Fibroblast of the aortic adventitia (primary cell): ENCODE results near the gene SSNA1. TPM values are rescaled to one million over a fixed set of nuclear protein-coding genes. Genes with fewer than 3 reads are reported as not detected.

Experiments
- DNase-seq: peaks from one replicate; pipeline ENCODE4 v3.0.0-alpha.2; 2010; ENCODE audit warnings: low read depth
- H3K4me3 ChIP-seq: 2 replicates; pipeline ENCODE4 v1.5.1; 2011; ENCODE audit warnings: low read depth, mild to moderate bottlenecking, control low read depth, low read length, moderate library complexity
- CTCF ChIP-seq: IDR thresholded peaks from 2 replicates; pipeline ENCODE4 v1.5.1; 2011; ENCODE audit warnings: mild to moderate bottlenecking, low read length, control low read depth, inconsistent platforms; ENCODE audit not compliant: insufficient read depth
- total RNA-seq: library from RNA; depleted of rRNA; stranded (reverse); fragments of >200 nt; gene quantifications from 2 replicates; pipeline ENCODE4 v1.2.3, GENCODE V29; 2012; ENCODE audit warnings: low replicate concordance

The SSNA1 gene
- total RNA-seq, 1 donor = 51.5 TPM

DNA sequence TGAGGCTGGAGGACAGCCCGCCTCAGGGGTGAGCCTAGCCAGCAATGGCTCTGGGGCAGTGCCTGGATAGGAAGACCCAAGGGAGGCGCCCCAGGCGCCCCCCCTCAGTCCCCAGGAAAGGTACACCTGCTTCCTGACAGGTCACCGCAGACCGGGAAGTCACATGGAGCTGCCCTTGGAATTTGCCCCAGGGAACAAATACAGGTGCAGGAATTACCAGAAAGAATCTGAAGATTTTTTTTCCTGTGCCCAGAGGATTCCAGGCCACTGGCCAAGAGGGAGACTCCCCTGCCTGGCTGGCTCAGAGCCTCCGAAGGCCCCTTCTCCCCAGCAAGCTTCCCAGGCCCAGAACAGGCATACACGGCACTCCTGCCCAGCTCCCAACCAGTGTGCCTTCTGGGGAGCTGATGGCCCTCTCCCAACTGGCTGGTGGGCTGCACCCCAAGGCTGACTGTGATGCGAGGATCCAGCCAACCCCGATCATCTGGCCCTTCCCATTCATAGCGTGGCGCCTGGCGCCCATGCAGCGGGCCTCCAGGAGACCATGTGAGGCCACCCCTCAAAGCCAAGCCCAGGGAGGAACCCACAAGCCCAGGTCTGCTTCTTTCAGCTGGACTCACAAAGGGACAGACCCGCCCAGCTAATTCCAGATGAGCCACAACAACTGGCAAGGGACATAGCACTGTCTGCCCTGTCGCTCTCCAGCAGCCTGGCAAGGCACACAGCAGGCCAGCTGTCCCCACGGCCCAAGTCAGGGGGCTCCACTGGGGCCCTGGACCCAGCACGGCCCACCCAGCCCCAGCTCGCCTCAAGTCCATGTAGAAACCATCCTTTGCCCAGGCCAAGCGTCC is 9.8 kb downstream of the SSNA1 start:
- no peak for DNase-seq
- no peak for TF ChIP-seq CTCF
- peak overlapping the region; percentile 62 for H3K4me3 ChIP-seq

DNA sequence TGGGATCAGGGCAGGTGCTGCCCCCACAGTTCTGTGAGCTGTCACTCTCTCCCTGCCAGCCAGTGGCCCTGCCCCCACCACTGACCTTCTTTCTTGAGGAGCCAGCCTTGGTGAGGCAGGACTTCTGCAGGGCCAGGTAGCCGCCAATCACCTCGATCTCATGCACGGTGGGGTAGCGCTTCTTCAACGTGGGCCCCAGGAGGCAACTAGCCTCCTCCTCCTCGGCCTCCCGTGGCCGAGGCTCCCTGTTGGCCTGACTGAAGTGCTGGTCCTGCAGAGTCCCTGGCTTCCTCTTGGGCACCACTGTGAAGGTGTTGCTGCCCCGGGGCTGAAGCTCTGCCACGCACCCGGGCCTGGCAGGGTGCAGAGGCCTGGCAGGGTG is 10.4 kb downstream of the SSNA1 start:
- DNase-seq = no peak
- H3K4me3 ChIP-seq = peak overlapping the region; percentile 62
- no peak for TF ChIP-seq CTCF

- H3K4me3 ChIP-seq = peak overlapping the region; percentile 62
- TF ChIP-seq CTCF = no peak
- DNase-seq = peak; percentile 31
Measured at GRCh38 chr9:137199411-137200121, 11.1 kb downstream of the SSNA1 start.

DNA sequence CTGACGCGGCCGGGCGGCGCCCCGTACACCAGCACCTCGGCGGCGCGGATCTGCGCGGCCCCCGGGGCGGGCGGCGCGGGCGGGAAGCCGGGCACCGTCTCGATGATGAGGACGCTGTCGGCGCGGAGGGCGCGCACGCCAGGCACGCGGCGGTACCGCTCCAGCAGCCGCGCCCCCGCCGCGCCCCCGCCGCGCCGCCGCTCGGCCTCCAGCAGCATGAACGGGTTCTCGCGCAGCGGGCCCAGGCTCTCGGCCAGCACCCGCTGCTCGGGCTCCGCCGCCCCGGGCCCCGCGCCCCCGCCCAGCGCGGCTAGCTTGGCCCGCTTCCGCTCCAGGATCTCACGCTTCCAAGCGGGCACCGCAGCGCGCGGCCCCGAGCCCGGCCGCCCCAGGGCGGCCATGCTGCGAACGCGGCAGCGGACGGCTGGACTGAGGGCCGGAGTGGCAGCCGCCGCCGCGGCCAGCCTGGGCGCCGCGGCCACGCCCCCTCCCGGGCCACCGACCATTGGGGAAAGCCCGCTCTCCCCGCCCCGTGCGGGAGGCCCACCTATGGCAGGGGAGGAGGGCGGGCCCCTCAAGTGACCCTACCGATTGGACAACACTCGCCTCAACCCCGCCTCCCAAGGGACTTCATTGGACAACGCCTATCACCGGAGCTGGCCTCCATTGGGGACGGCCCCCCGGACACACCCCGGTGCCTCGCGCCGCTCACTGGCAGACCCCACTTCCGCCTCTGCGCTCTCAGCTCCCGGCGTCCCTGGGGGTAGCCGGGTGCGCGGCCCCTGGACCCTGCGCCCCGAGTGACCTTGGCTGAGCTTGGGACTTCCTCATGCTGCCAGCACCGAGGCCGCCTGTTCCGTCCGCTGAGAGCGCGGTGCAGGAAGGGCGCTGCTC is 12.1 kb downstream of the SSNA1 start, which contains the start of gene TPRN:
Gene TPRN, minus strand, starts transcription at position 431 of the 894 bp plus-strand sequence. Its CDS starts 30 bp downstream, at position 401.
- peak; percentile 99 for DNase-seq
- peak within 1 kb of the TSS; percentile 78 for H3K4me3 ChIP-seq
- no peak for TF ChIP-seq CTCF

DNA sequence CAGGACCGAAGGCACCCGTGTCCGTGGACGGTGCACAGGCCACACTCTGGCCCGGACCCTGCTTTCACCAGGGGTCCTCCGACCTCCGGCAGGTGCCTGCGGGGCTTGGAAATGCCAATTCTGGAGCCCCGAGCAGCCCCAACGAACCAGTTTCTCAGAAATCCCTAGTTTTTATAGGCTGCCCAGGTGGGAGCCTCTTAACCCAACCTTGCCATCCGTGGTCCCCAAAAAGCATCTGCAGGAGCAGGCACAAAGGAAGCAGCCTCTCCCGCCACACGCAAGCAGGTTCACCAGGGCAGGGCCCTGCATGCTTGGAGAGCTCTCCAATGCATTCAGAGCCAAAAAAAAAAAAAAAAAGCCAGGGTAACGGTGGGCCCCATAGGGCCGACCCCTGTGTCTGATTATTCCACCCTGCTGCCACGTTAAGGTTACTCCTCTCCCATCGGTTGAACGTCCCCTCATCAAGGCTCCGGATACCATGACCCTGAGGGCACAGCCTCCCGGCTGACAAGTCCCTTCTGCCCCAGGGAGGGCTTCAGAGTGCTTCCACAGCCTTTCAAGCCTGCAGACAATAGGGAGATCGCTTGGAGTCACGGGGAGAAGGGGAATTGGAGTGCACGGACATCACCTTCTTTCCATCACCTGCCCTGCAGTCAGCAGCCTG is 12.9 kb downstream of the SSNA1 start:
- peak overlapping the region; percentile 78 for H3K4me3 ChIP-seq
- no peak for DNase-seq
- no peak for TF ChIP-seq CTCF

- H3K4me3 ChIP-seq = no peak overlapping the region
- DNase-seq = no peak
- no peak for TF ChIP-seq CTCF
Measured at GRCh38 chr9:137202966-137203365, 14.5 kb downstream of the SSNA1 start.
